Upper lobe of left lung (tissue), 4 donors: Measurements from ENCODE around the gene KIF6.

Source experiments
- POLR2A ChIP-seq, 4 donors: fragments of 450-650 bp; IDR thresholded peaks; one replicate each; pipeline ENCODE4 v1.5.1; 2016 to 2017; ENCODE audit warnings: antibody characterized with exemption in 4 of 4, mild to moderate bottlenecking in 2 of 4
- POLR2AphosphoS5 ChIP-seq, 2 donors: sonication (generic); formaldehyde crosslinking; IDR thresholded peaks; one replicate each; pipeline ENCODE4 v1.5.1; 2017; ENCODE audit warnings: antibody characterized with exemption in 2 of 2
- TF ChIP-seq, protein P1 (sequence below), 6 experiments: fragments of 450-650 bp in 4 of 6; fragments of 200-600 bp in 2 of 6; sonication (generic) in 2 of 6; IDR thresholded peaks; one replicate each; pipeline ENCODE4 v1.5.1; 2016 to 2019; ENCODE audit warnings: antibody characterized with exemption in 6 of 6

- peak in 1 of 2 donors; percentile 21 for TF ChIP-seq POLR2AphosphoS5 (IDR thresholded peaks at IDR 0.05)
- TF ChIP-seq POLR2A (IDR thresholded peaks at IDR 0.05), result no peak
- TF ChIP-seq, protein P1, sequence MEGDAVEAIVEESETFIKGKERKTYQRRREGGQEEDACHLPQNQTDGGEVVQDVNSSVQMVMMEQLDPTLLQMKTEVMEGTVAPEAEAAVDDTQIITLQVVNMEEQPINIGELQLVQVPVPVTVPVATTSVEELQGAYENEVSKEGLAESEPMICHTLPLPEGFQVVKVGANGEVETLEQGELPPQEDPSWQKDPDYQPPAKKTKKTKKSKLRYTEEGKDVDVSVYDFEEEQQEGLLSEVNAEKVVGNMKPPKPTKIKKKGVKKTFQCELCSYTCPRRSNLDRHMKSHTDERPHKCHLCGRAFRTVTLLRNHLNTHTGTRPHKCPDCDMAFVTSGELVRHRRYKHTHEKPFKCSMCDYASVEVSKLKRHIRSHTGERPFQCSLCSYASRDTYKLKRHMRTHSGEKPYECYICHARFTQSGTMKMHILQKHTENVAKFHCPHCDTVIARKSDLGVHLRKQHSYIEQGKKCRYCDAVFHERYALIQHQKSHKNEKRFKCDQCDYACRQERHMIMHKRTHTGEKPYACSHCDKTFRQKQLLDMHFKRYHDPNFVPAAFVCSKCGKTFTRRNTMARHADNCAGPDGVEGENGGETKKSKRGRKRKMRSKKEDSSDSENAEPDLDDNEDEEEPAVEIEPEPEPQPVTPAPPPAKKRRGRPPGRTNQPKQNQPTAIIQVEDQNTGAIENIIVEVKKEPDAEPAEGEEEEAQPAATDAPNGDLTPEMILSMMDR (IDR thresholded peaks at IDR 0.05), result peak in 1 of 6 experiments; percentile 7
Measured at GRCh38 chr6:39724787-39725631, at the start of gene KIF6.
